ENCODE measurements around the gene ELAVL3.

- TF ChIP-seq ARNT (IDR thresholded peaks at IDR 0.05) (no peak), ELF4 (IDR thresholded peaks at IDR 0.05) (no peak), FOXK2 (IDR thresholded peaks at IDR 0.05) (no peak), PKNOX1 (IDR thresholded peaks at IDR 0.05) (peak; percentile 51; the same call in 1 of the 2 replicates)
These were observed 60.1 kb downstream of the ELAVL3 start for GRCh38 chr19:11420429-11421370.

All from HEK293T (cell line).